ENCODE measurements around the gene NINJ2.

The NINJ2 gene

DNA sequence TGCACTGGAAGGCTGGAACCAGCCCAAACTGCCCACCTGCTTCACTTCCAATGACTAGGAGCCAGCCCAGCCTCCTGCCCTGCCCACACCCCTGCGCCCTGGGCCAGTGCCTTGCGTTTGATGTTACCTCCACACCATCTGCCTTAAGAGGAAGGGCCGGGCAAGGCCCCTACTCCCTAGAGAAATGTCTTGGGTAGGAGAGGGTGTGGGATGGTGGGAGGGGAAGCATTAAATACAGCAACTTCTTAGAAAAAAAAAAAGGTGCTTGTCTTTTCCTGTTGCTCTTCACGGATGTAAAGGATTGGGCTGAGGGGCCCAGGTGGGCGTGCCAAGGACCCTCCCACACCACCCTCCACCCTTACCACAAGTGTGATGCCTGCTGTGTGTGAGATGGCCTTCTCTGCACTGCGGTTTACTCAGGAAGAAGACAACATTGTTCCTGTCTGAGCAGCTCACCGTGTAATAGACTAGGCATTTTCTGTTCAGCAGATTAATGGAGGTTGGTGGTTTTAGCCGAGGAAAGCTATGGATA is 99.9 kb downstream of the NINJ2 start:
- no peak overlapping the region for H3K4me3 ChIP-seq (ENCODE audit: low read depth, low read length)
- H3K27ac ChIP-seq (ENCODE audit: low read depth, low read length), result no peak overlapping the region

GRCh38 chr12:562634-563033 is 100.6 kb downstream of the NINJ2 start:
- no peak overlapping the region for H3K9ac ChIP-seq (ENCODE audit: low read depth, low read length)
- no peaks in the 10 kb centered on the region for H3K4me1 ChIP-seq (ENCODE audit: control insufficient read depth, insufficient read depth, low read length)
- no peaks in the 10 kb centered on the region for H3K27me3 ChIP-seq (ENCODE audit: control insufficient read depth, insufficient read depth, low read length)
- no peak overlapping the region for H3K4me3 ChIP-seq (ENCODE audit: low read depth, low read length)
- H3K27ac ChIP-seq (ENCODE audit: low read depth, low read length), result no peak overlapping the region
- H3K9me3 ChIP-seq (ENCODE audit: control insufficient read depth, insufficient read depth, low read length), result no peaks in the 10 kb centered on the region
- H3K36me3 ChIP-seq (ENCODE audit: control insufficient read depth, insufficient read depth, low read length), result no peaks in the 10 kb centered on the region

More for the DNA sequence above, 99.9 kb downstream of the NINJ2 start:
- Histone ChIP-seq H3K9me3 (ENCODE audit: control insufficient read depth, insufficient read depth, low read length) (no peaks in the 10 kb centered on the region), H3K9ac (ENCODE audit: low read depth, low read length) (no peak overlapping the region), H3K36me3 (ENCODE audit: control insufficient read depth, insufficient read depth, low read length) (no peaks in the 10 kb centered on the region), H3K27me3 (ENCODE audit: control insufficient read depth, insufficient read depth, low read length) (no peaks in the 10 kb centered on the region), H3K4me1 (ENCODE audit: control insufficient read depth, insufficient read depth, low read length) (no peaks in the 10 kb centered on the region)

DNA sequence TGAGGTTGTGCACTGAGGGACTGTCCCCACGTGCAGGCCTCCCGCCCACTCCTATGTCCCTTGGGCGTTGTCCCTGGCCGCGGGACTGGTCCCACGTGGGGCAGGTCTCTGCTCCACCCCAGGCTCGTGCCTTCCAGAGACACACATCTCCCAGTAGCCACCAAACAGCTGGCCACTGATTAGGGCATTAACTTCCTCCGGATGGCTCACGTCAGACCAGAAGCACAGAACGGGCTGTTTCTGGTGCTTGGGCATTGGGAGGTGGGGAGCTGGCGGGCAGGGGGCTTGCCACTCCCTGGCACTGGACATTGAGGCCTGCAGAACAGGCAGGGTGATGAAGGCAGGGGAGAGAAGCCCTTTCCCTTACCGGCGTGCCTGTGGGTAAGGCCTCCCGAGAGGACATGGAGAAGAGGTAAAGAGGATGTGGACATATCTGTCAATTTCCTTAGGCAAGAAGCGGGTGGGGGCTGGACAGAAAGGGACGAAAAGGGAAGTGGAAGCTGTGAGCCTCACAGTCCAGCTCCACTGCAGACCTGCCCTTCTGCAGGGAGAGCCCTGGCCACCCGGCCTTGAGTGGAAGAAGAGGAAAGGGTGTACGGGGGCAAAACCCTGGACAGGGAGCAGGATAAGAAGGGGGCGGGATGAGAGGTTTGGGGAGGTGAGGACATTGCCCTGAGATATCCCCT is 101.2 kb downstream of the NINJ2 start:
- Histone ChIP-seq H3K9me3 (ENCODE audit: control insufficient read depth, insufficient read depth, low read length) (no peaks in the 10 kb centered on the region), H3K4me1 (ENCODE audit: control insufficient read depth, insufficient read depth, low read length) (no peaks in the 10 kb centered on the region), H3K36me3 (ENCODE audit: control insufficient read depth, insufficient read depth, low read length) (no peaks in the 10 kb centered on the region), H3K4me3 (ENCODE audit: low read depth, low read length) (no peak overlapping the region), H3K9ac (ENCODE audit: low read depth, low read length) (no peak overlapping the region), H3K27ac (ENCODE audit: low read depth, low read length) (no peak overlapping the region), H3K27me3 (ENCODE audit: control insufficient read depth, insufficient read depth, low read length) (no peaks in the 10 kb centered on the region)

GRCh38 chr12:561391-561705 is 101.9 kb downstream of the NINJ2 start:
- no peaks in the 10 kb centered on the region for H3K27me3 ChIP-seq (ENCODE audit: control insufficient read depth, insufficient read depth, low read length)
- no peaks in the 10 kb centered on the region for H3K9me3 ChIP-seq (ENCODE audit: control insufficient read depth, insufficient read depth, low read length)
- H3K4me3 ChIP-seq (ENCODE audit: low read depth, low read length), result no peak overlapping the region
- no peaks in the 10 kb centered on the region for H3K4me1 ChIP-seq (ENCODE audit: control insufficient read depth, insufficient read depth, low read length)
- no peak overlapping the region for H3K27ac ChIP-seq (ENCODE audit: low read depth, low read length)
- H3K36me3 ChIP-seq (ENCODE audit: control insufficient read depth, insufficient read depth, low read length), result no peaks in the 10 kb centered on the region
- H3K9ac ChIP-seq (ENCODE audit: low read depth, low read length), result no peak overlapping the region

DNA sequence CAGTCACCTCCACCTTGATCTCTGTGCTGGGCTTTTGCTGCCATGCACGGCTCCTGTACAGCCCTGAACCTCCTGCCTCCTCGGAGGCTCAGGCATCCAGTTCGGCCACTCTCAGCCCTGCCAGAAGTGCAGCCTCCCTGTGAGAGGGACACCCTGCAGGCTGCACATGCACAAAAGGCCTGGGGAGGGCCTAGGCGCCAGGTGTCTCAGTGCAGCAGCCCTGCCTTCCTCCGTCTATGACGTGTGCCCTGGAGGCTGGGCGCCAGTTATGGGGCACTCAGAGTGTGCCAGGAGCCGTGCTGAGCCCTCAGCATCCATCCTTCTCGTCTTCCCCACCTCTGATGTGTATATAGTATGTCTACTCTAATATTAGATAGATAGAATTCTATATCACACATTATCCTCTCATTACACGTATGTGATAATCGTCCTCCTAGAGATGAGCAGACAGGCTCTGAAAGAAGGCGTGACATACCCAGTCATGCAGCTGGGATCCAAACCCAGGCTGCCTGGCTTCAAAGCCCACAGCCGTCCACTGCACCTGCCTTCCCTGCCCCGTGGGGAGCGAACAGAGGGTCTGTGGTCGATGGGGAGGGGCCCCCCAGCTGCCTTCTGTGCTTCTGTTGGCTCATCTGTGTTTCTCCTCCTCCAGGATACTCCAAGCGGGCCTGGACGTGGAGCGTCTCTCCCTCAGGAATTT is 102.4 kb downstream of the NINJ2 start:
- H3K27ac ChIP-seq (ENCODE audit: low read depth, low read length), result no peak overlapping the region
- no peaks in the 10 kb centered on the region for H3K9me3 ChIP-seq (ENCODE audit: control insufficient read depth, insufficient read depth, low read length)
- H3K27me3 ChIP-seq (ENCODE audit: control insufficient read depth, insufficient read depth, low read length), result no peaks in the 10 kb centered on the region
- H3K4me1 ChIP-seq (ENCODE audit: control insufficient read depth, insufficient read depth, low read length), result no peaks in the 10 kb centered on the region
- no peak overlapping the region for H3K9ac ChIP-seq (ENCODE audit: low read depth, low read length)
- H3K4me3 ChIP-seq (ENCODE audit: low read depth, low read length), result no peak overlapping the region
- H3K36me3 ChIP-seq (ENCODE audit: control insufficient read depth, insufficient read depth, low read length), result no peaks in the 10 kb centered on the region

- Histone ChIP-seq H3K36me3 (ENCODE audit: control insufficient read depth, insufficient read depth, low read length) (no peaks in the 10 kb centered on the region), H3K27ac (ENCODE audit: low read depth, low read length) (no peak overlapping the region), H3K4me1 (ENCODE audit: control insufficient read depth, insufficient read depth, low read length) (no peaks in the 10 kb centered on the region), H3K9ac (ENCODE audit: low read depth, low read length) (no peak overlapping the region), H3K27me3 (ENCODE audit: control insufficient read depth, insufficient read depth, low read length) (no peaks in the 10 kb centered on the region), H3K4me3 (ENCODE audit: low read depth, low read length) (no peak overlapping the region), H3K9me3 (ENCODE audit: control insufficient read depth, insufficient read depth, low read length) (no peaks in the 10 kb centered on the region)
These were observed 103.3 kb downstream of the NINJ2 start for GRCh38 chr12:559906-560455.

- Histone ChIP-seq H3K36me3 (ENCODE audit: control insufficient read depth, insufficient read depth, low read length) (no peaks in the 10 kb centered on the region), H3K27me3 (ENCODE audit: control insufficient read depth, insufficient read depth, low read length) (no peaks in the 10 kb centered on the region), H3K4me3 (ENCODE audit: low read depth, low read length) (no peak overlapping the region), H3K27ac (ENCODE audit: low read depth, low read length) (no peak overlapping the region), H3K4me1 (ENCODE audit: control insufficient read depth, insufficient read depth, low read length) (no peaks in the 10 kb centered on the region), H3K9ac (ENCODE audit: low read depth, low read length) (no peak overlapping the region), H3K9me3 (ENCODE audit: control insufficient read depth, insufficient read depth, low read length) (no peaks in the 10 kb centered on the region)
These were observed 103.9 kb downstream of the NINJ2 start for GRCh38 chr12:559208-559905.

DNA sequence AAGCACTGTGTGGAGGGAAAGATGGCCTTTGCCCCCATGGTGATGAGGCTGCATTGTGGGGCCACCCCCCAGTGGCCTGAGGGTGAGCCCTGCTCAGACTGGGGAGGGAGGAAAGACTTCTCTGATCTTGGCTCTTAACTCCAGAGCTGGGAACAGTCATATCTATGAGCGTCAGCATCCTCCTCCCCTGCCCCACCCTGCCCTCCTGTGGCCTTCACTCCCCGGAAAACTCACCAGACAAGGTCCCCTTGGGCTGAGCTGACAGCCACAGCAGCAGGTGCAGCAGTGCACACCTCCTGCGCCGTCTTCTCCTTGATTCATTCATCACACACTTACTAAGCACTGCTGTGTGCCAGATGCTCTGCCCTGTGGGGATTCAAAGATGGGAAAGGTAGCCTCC is 104.7 kb downstream of the NINJ2 start:
- Histone ChIP-seq H3K9me3 (ENCODE audit: control insufficient read depth, insufficient read depth, low read length) (no peaks in the 10 kb centered on the region), H3K9ac (ENCODE audit: low read depth, low read length) (no peak overlapping the region), H3K27me3 (ENCODE audit: control insufficient read depth, insufficient read depth, low read length) (no peaks in the 10 kb centered on the region), H3K4me1 (ENCODE audit: control insufficient read depth, insufficient read depth, low read length) (no peaks in the 10 kb centered on the region), H3K4me3 (ENCODE audit: low read depth, low read length) (no peak overlapping the region), H3K27ac (ENCODE audit: low read depth, low read length) (no peak overlapping the region), H3K36me3 (ENCODE audit: control insufficient read depth, insufficient read depth, low read length) (no peaks in the 10 kb centered on the region)

DNA sequence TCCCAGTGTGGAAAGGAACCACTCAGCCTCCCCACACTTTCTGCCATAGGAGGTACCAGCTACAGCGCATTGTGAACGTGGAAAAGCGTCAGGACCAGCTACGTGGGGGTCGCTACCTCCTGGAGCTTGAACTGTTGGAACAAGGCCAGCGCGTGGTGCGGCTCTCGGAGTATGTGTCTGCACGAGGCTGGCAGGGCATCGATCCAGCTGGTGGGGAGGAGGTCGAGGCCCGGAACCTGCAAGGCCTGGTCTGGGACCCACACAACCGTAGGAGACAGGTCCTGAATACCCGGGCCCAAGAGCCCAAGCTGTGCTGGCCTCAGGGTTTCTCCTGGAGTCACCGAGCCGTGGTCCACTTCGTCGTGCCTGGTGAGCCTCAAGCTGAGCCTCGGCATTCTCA is 106.7 kb downstream of the NINJ2 start:
- H3K9me3 ChIP-seq (ENCODE audit: control insufficient read depth, insufficient read depth, low read length), result no peaks in the 10 kb centered on the region
- H3K27ac ChIP-seq (ENCODE audit: low read depth, low read length), result no peak overlapping the region
- H3K4me3 ChIP-seq (ENCODE audit: low read depth, low read length), result no peak overlapping the region
- no peak overlapping the region for H3K9ac ChIP-seq (ENCODE audit: low read depth, low read length)
- H3K36me3 ChIP-seq (ENCODE audit: control insufficient read depth, insufficient read depth, low read length), result peaks cover 6% of the 10 kb centered on the region
- H3K4me1 ChIP-seq (ENCODE audit: control insufficient read depth, insufficient read depth, low read length), result no peaks in the 10 kb centered on the region
- no peaks in the 10 kb centered on the region for H3K27me3 ChIP-seq (ENCODE audit: control insufficient read depth, insufficient read depth, low read length)

- H3K9me3 ChIP-seq (ENCODE audit: control insufficient read depth, insufficient read depth, low read length), result no peaks in the 10 kb centered on the region
- H3K4me1 ChIP-seq (ENCODE audit: control insufficient read depth, insufficient read depth, low read length), result no peaks in the 10 kb centered on the region
- no peaks in the 10 kb centered on the region for H3K27me3 ChIP-seq (ENCODE audit: control insufficient read depth, insufficient read depth, low read length)
- peaks cover 13% of the 10 kb centered on the region for H3K36me3 ChIP-seq (ENCODE audit: control insufficient read depth, insufficient read depth, low read length)
- H3K9ac ChIP-seq (ENCODE audit: low read depth, low read length), result no peak overlapping the region
- H3K27ac ChIP-seq (ENCODE audit: low read depth, low read length), result no peak overlapping the region
- H3K4me3 ChIP-seq (ENCODE audit: low read depth, low read length), result no peak overlapping the region
These were observed 109.3 kb downstream of the NINJ2 start for GRCh38 chr12:554001-554285.

All from HUES48 (cell line).